SW480 (cell line): Measurements from ENCODE around the gene NECTIN1.

Experiments
- DNase-seq: peaks from one replicate; pipeline ENCODE4 v3.0.0-alpha.2; 2016; ENCODE audit warnings: low spot score

The NECTIN1 gene

GRCh38 chr11:119671561-119672015 lies 57.4 kb downstream of the NECTIN1 start:
- DNase-seq = no peak

DNA sequence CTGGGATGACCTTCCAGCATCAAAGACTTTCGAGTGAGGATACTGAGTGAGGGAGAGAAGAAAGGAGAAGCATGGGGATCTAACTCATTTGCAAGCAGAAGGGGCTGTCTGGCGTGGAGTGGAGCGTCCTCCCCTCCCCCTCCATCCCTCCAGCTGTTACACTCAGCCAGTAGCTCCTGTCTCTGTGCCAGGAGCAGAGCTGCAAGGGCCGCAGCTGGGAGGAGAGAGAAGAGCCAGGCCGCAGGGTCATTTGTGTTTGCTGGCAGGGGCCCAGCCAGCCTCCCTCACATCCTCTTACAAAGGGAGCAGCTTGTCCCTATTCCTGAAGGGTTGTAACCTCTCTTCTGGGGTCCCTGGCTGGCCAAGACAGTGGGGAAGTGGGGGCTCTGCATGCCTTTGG lies 57.9 kb downstream of the NECTIN1 start:
- DNase-seq = no peak

DNA sequence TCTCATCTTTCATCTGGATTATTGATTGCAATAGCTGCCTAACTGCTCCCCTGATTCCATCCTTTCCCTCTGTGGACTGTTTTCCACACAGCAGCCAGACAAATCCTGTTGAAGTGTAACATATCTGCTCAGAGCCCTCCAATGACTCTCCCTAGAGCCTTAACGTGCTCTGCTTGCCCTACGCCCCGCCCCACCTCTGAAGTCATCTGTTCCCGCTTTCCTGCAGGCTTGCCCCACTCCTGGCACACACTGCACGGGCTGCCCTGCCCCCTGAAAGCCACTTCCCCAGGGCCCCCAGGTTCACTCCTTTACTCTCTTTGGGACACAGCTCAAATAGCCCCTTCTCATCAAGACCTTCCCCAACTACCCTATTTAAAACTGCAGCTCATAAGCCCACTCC lies 59.5 kb downstream of the NECTIN1 start:
- DNase-seq = no peak

DNA sequence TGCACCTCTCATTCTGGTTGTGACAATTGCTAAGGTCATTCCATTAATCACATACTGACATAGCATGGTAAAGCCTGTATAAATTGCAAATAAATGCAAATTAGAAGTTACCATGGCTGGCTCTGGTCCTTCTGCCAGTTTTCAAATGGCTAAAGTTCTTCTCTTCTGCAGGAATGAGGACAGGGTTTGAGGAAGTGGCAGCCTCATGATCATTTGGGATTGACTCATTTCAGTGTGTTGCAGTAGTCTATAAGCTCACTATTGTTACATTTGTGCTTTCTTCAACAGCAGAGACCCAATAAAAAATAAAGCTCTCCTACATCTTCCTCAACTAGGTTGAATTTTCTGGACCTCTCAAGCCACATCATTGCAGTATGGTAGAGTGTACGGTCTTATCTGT lies 60.3 kb downstream of the NECTIN1 start:
- no peak for DNase-seq

GRCh38 chr11:119666463-119667131 lies 62.4 kb downstream of the NECTIN1 start:
- peak; percentile 66 for DNase-seq

DNA sequence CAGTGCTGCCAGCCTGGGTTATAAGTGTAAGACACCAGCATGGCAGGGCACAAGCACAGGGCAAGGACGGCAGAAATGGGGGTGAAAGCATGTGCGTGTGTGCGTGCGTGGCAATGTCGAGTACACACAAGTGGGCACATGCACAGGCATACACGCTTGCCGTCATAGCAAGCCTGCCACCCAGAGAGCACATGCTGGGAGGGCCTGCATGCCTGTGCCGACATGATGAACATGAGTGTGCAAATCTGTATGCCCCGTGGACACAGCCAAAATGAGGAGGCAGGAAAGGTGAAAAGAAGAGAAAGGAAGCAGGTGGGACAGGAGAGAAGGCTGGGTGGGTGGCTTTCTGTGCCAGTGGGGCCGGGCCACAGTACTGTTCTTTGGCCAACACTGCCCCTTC lies 62.9 kb downstream of the NECTIN1 start:
- no peak for DNase-seq

GRCh38 chr11:119664701-119665420 lies 64.1 kb downstream of the NECTIN1 start:
- DNase-seq = no peak

GRCh38 chr11:119664063-119664572 lies 64.9 kb downstream of the NECTIN1 start:
- no peak for DNase-seq

- no peak for DNase-seq
Measured at GRCh38 chr11:119663279-119663678, 65.7 kb downstream of the NECTIN1 start.

DNA sequence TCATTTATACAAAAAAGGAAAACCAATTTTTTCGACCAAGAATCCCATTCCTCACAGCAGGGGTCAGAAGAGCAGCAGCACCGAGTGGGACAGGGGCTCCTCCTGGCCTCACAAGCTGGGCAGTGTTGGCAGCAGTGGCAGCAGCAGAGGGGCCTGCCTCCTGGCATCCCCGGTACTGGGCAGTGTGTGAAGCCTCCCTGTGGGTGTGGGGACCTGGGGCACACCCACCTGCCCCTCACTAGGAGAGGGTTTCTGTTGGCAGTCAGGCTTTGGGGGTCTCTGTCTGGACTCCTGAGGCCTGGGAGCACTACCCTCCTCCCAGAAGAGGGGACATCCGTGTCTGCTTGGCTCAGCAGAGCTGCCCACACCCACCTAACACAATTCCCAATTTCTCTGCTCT lies 67.8 kb downstream of the NECTIN1 start:
- DNase-seq = no peak

- no peak for DNase-seq
Measured at GRCh38 chr11:119659971-119660723, 68.9 kb downstream of the NECTIN1 start.

GRCh38 chr11:119652907-119653659 lies 75.9 kb downstream of the NECTIN1 start:
- DNase-seq = peak; percentile 32

GRCh38 chr11:119651802-119652584 lies 77.0 kb downstream of the NECTIN1 start:
- peak; percentile 26 for DNase-seq

DNA sequence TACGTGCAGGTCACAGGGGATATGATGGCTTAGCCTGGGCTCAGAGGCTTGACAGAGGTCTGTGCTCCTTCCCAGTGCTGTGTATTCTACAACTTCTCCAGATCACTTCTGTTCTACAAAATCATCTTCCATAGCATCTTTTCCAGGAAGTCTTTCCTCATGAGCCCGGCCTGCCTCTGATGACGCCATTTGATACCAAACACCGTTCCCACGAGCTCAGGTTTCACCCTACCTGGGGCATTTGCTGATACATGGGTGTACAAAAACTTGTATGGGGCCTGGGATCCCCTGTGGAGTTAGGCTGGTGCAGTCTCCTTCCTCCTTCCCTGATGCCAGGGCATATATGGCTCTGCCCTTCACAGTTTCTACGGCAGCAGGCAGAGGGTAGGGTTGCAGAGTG lies 78.7 kb downstream of the NECTIN1 start:
- no peak for DNase-seq

GRCh38 chr11:119647254-119647653 lies 81.7 kb downstream of the NECTIN1 start:
- DNase-seq = no peak

GRCh38 chr11:119645018-119645417 lies 84.0 kb downstream of the NECTIN1 start:
- no peak for DNase-seq

DNA sequence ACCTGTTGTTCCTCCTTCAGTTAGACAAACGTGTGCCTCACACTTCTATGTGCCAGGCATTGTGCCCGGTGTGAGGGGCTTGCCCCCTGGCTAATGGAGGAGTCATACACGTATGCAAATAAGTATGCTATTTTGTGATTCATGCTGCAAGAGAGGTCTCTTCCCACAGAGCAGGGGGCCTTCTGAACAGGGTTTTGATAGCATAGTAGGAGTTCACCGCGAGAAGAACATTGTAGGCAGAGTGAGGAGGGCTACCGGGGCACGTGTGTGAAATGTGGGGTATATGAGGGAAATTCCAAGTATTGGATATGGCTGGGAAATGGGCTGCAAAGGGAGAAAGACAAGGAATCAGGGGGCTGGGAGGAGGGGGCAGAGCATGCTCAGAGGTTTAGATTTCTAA lies 84.5 kb downstream of the NECTIN1 start:
- DNase-seq = no peak

GRCh38 chr11:119643876-119644225 lies 85.1 kb downstream of the NECTIN1 start:
- DNase-seq = no peak

DNA sequence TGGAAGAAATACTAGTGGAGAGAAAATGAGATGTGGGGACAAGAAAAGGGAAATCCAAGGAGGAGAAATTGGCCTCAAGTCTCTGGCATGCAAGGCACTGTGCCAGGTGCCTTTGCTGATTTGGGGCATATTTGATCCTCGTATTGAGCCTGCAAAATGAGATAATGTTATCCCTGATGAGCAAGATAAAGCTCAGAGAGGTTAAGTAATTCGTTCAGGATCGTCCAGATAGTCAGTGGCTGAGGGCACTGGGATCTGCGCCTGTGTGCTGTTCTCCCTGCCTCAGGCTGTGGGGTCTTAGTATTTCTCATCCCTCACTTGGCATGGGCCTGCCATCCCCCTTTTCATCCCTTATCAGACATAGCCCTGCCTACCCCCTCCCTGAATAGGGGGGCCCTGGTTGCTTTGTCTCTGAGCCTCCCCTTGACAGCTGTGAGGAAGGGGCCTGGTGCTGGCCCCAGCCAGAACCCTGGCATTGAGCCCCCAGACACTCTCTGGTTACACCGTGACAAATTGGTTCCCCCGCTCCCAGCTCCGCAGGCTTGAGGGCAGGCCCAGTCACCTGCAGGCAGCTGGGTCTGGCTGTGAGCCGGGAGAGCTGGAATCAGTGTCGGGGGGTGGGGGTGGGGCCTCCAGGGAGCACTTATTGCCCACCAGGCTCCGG lies 85.7 kb downstream of the NECTIN1 start:
- DNase-seq = no peak

DNA sequence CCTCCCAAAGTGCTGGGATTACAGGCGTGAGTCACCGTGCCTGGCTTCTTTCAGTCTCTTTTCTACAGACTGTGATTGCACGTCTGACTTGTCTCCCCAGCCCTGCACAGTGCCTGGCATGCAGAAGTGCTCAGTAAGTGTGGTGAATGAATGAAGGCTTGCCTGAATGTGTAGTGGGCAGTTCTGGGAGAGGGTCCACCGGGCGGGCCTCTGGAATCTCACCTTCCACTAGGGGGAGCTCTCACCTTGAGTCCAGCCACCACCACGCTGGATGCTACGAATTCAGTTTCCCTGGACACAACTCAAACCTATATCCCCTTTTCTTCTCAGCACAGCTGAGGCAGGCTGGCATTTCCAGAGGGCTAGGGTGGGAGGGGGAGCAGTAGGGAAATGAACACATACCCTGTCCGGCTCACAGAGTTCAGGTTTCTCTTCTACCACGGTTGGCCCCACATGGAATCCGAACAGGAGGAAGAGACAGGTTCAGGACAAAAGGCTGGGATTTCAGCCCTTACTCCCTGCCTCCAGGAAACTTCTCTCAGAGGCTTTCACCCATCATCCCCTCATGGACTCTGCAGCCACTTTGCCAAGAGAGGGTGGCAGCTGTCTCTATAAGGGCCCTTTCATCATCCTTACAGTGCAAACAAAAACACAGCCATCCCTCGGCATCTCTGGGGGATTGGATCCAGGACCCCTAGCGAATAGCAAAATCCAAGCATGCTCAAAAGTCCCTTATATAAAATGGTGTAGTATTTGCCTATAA lies 86.8 kb downstream of the NECTIN1 start:
- DNase-seq = peak; percentile 30
